ENCODE results near the gene ZACN. TPM values are rescaled to one million over a fixed set of nuclear protein-coding genes. Genes with fewer than 3 reads are reported as not detected.
"Not testable (repeated sequence)": the region's sequence is repeated elsewhere in the genome, so short reads cannot be mapped to it uniquely, and the experiment has no call there.

ZACN gene
- polyA plus RNA-seq, 4 donors: 0.87 to 21.6 (median 2.0) TPM

DNA sequence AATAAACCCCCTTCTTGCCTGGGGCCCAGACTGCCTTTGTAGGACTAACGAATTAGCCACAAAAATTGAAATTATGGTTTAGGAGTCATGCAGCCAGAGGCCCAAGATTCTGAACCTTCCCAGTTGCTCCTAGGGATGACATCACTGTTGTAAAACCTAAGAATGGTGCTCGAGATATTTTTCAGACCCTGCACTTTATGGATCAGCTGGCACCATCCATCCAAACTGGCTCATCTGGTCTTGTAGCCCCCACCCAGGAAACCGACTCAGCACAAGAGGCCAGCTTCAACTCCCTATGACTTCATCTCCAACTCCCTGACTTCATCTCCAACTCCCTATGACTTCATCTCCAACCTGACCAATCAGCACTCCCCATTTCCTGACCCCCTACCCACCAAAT is 40.9 kb upstream of the ZACN start:
- H3K27ac ChIP-seq (ENCODE audit: low read depth in 1 of 3, low read length in 2 of 3): no peak overlapping the region
- H3K36me3 ChIP-seq (ENCODE audit: control insufficient read depth in 3 of 3, insufficient read depth in 2 of 3, low read depth in 1 of 3, low read length in 3 of 3): peaks cover 21 to 62% (median 36%) of the 10 kb centered on the region in 3 donors

DNA sequence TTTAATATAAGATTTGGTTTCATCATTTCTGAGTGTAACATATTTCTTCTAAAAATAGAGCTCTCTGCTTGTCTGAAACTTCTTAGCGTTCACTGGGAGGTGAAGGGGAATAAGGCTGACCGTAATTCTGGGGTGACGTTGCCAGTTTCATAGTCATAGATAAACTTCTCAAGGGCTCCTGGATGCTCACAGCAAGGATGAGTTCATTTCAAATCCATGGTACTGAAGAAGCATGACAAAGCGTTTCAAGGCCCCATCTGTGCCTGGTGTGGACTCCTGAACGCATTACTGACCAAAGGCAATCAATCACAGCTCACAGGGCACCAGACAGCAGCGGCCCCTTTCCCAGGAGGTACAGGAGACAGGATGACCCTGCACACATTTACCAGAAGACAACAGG is 39.9 kb upstream of the ZACN start:
- no peak overlapping the region for H3K27ac ChIP-seq (ENCODE audit: low read depth in 1 of 3, low read length in 2 of 3)
- H3K36me3 ChIP-seq (ENCODE audit: control insufficient read depth in 3 of 3, insufficient read depth in 2 of 3, low read depth in 1 of 3, low read length in 3 of 3): peaks cover 26 to 73% (median 41%) of the 10 kb centered on the region in 3 donors
- no peaks in the 10 kb centered on the region for H3K27me3 ChIP-seq (ENCODE audit: control insufficient read depth in 3 of 3, insufficient read depth in 3 of 3, low read length in 3 of 3)
- no peak for DNase-seq
- WGBS, 3 donors: 79 to 85% (median 84%) methylated on average over 6 of the region's 6 CpGs
- FAIRE-seq: no peak
- H3K9me3 ChIP-seq (ENCODE audit: control insufficient read depth in 2 of 2, insufficient read depth in 1 of 2, low read depth in 1 of 2, low read length in 1 of 2): no peaks in the 10 kb centered on the region
- H3K4me1 ChIP-seq (ENCODE audit: control insufficient read depth in 3 of 3, insufficient read depth in 2 of 3, low read depth in 1 of 3, low read length in 2 of 3): peaks cover 0 to 9% (median 0%) of the 10 kb centered on the region in 3 donors
- no peak overlapping the region for H3K4me3 ChIP-seq (ENCODE audit: low read depth in 1 of 3, low read length in 3 of 3)

More for the DNA sequence above, 40.9 kb upstream of the ZACN start:
- Histone ChIP-seq H3K27me3 (ENCODE audit: control insufficient read depth in 3 of 3, insufficient read depth in 3 of 3, low read length in 3 of 3) (no peaks in the 10 kb centered on the region), H3K9me3 (ENCODE audit: control insufficient read depth in 2 of 2, insufficient read depth in 1 of 2, low read depth in 1 of 2, low read length in 1 of 2) (peaks cover 0 to 1% of the 10 kb centered on the region in 2 donors), H3K4me3 (ENCODE audit: low read depth in 1 of 3, low read length in 3 of 3) (no peak overlapping the region), H3K4me1 (ENCODE audit: control insufficient read depth in 3 of 3, insufficient read depth in 2 of 3, low read depth in 1 of 3, low read length in 2 of 3) (peaks cover 0 to 10% (median 0%) of the 10 kb centered on the region in 3 donors)
- 63 to 74% (median 68%) methylated on average over 3 of the region's 3 CpGs for WGBS, 3 donors
- FAIRE-seq (no peak), DNase-seq (no peak)

DNA sequence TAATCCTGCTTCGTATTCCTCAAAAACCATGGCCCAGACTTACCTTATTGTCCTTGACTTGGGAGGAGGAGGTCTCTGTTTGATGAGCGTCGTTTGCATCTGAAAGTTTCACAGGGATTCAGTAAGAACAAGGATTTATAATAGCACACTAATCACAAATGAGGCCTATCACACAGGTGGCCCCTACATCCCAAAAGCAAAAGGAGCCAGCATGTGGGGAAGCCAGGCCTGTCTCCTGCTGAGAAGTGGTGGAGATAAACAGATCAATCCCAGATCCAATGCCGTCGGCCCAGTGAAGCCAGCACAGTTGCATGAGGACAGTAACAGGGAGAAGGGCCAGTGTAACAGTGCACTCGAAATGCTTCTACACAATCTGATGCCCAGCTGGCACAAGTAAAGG is 38.6 kb upstream of the ZACN start:
- no peaks in the 10 kb centered on the region for H3K27me3 ChIP-seq (ENCODE audit: control insufficient read depth in 3 of 3, insufficient read depth in 3 of 3, low read length in 3 of 3)
- H3K36me3 ChIP-seq (ENCODE audit: control insufficient read depth in 3 of 3, insufficient read depth in 2 of 3, low read depth in 1 of 3, low read length in 3 of 3): peaks cover 33 to 84% (median 42%) of the 10 kb centered on the region in 3 donors
- H3K27ac ChIP-seq (ENCODE audit: low read depth in 1 of 3, low read length in 2 of 3): no peak overlapping the region
- DNase-seq (no peak), FAIRE-seq (no peak)
- H3K4me1 ChIP-seq (ENCODE audit: control insufficient read depth in 3 of 3, insufficient read depth in 2 of 3, low read depth in 1 of 3, low read length in 2 of 3): peaks cover 0 to 9% (median 0%) of the 10 kb centered on the region in 3 donors
- WGBS, 3 donors: 80 to 83% (median 83%) methylated on average over 6 of the region's 6 CpGs
- H3K9me3 ChIP-seq (ENCODE audit: control insufficient read depth in 2 of 2, insufficient read depth in 1 of 2, low read depth in 1 of 2, low read length in 1 of 2): no peaks in the 10 kb centered on the region
- H3K4me3 ChIP-seq (ENCODE audit: low read depth in 1 of 3, low read length in 3 of 3): no peak overlapping the region

DNA sequence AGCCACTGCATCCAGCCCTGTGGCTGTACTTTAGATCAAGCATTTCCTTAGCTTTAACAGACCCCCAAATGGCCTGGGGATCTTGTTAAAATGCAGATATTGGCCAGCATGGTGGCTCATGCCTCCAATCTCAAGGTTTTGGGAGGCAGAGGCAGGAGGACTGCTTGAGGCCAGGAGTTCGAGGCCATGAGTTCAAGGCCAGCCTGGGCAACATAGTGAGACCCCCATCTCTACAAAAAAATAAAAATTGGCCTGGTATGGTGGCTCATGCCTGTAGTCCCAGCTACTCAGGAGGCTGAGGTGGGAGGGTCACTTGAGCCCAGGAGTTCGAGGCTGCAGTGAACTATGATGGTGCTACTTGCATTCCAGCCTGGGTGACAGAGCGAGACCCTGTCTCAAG is 36.1 kb upstream of the ZACN start:
- 94 to 98% (median 97%) methylated on average over 3 of the region's 3 CpGs for WGBS, 3 donors
- H3K4me1 ChIP-seq (ENCODE audit: control insufficient read depth in 3 of 3, insufficient read depth in 2 of 3, low read depth in 1 of 3, low read length in 2 of 3); DNase-seq; H3K4me3 ChIP-seq (ENCODE audit: low read depth in 1 of 3, low read length in 3 of 3); H3K9me3 ChIP-seq (ENCODE audit: control insufficient read depth in 2 of 2, insufficient read depth in 1 of 2, low read depth in 1 of 2, low read length in 1 of 2); H3K27ac ChIP-seq (ENCODE audit: low read depth in 1 of 3, low read length in 2 of 3); H3K27me3 ChIP-seq (ENCODE audit: control insufficient read depth in 3 of 3, insufficient read depth in 3 of 3, low read length in 3 of 3); FAIRE-seq: not testable (repeated sequence)
- peaks cover 44 to 94% (median 46%) of the 10 kb centered on the region in 3 donors for H3K36me3 ChIP-seq (ENCODE audit: control insufficient read depth in 3 of 3, insufficient read depth in 2 of 3, low read depth in 1 of 3, low read length in 3 of 3)

DNA sequence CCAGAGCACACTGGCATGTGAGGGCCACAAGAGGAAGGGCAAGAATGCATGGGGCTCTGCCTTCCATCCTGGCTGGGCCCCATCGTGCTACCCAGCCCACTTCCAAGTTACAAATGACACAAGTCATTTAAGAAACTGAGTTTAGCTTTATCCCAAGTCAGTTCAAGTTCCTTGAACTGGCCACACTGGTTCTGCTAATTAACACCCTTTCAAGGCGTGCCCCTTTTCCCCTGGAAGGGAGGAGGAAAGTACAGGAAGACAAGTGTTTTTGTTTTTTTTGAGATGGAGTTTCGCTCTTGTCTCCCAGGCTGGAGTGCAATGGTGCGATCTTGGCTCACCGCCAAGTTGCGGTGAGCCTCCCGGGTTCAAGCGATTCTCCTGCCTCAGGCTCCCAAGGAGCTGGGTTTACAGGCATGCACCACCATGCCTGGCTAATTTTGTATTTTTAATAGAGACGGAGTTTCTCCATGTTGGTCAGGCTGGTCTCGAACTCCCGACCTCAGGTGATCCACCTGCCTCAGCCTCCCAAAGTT is 34.4 kb upstream of the ZACN start:
- H3K4me3 ChIP-seq (ENCODE audit: low read depth in 1 of 3, low read length in 3 of 3); H3K4me1 ChIP-seq (ENCODE audit: control insufficient read depth in 3 of 3, insufficient read depth in 2 of 3, low read depth in 1 of 3, low read length in 2 of 3); H3K27me3 ChIP-seq (ENCODE audit: control insufficient read depth in 3 of 3, insufficient read depth in 3 of 3, low read length in 3 of 3); FAIRE-seq; H3K27ac ChIP-seq (ENCODE audit: low read depth in 1 of 3, low read length in 2 of 3); H3K9me3 ChIP-seq (ENCODE audit: control insufficient read depth in 2 of 2, insufficient read depth in 1 of 2, low read depth in 1 of 2, low read length in 1 of 2); DNase-seq: not testable (repeated sequence)
- H3K36me3 ChIP-seq (ENCODE audit: control insufficient read depth in 3 of 3, insufficient read depth in 2 of 3, low read depth in 1 of 3, low read length in 3 of 3): peaks cover 42 to 92% (median 50%) of the 10 kb centered on the region in 3 donors
- WGBS, 3 donors: 87 to 88% (median 87%) methylated on average over 11 of the region's 11 CpGs

DNA sequence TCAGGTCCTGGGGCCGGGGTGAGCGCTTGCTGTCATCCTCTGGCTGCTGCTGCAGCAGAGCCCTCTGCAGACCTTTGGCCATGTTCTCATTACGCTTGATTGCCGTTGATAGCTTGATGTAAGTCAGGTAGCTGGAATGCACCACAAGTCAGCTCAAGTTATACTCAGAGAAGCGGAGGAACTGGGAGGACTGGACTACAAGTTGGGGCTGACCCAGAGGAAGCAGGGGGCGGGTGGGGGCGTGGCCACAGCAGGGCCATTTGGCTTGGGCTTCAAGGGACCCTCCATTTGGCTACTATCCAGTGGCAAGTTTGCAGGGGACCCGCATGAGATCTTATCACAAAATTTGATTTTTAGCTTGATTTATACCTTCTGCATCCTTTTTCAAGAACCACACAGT is 32.9 kb upstream of the ZACN start:
- H3K4me1 ChIP-seq (ENCODE audit: control insufficient read depth in 3 of 3, insufficient read depth in 2 of 3, low read depth in 1 of 3, low read length in 2 of 3): peaks cover 0 to 15% (median 0%) of the 10 kb centered on the region in 3 donors
- H3K4me3 ChIP-seq (ENCODE audit: low read depth in 1 of 3, low read length in 3 of 3): no peak overlapping the region
- no peaks in the 10 kb centered on the region for H3K9me3 ChIP-seq (ENCODE audit: control insufficient read depth in 2 of 2, insufficient read depth in 1 of 2, low read depth in 1 of 2, low read length in 1 of 2)
- H3K27ac ChIP-seq (ENCODE audit: low read depth in 1 of 3, low read length in 2 of 3): no peak overlapping the region
- no peak for FAIRE-seq
- peaks cover 34 to 90% (median 48%) of the 10 kb centered on the region in 3 donors for H3K36me3 ChIP-seq (ENCODE audit: control insufficient read depth in 3 of 3, insufficient read depth in 2 of 3, low read depth in 1 of 3, low read length in 3 of 3)
- H3K27me3 ChIP-seq (ENCODE audit: control insufficient read depth in 3 of 3, insufficient read depth in 3 of 3, low read length in 3 of 3): no peaks in the 10 kb centered on the region
- 87 to 92% (median 90%) methylated on average over 8 of the region's 8 CpGs for WGBS, 3 donors
- DNase-seq: no peak

DNA sequence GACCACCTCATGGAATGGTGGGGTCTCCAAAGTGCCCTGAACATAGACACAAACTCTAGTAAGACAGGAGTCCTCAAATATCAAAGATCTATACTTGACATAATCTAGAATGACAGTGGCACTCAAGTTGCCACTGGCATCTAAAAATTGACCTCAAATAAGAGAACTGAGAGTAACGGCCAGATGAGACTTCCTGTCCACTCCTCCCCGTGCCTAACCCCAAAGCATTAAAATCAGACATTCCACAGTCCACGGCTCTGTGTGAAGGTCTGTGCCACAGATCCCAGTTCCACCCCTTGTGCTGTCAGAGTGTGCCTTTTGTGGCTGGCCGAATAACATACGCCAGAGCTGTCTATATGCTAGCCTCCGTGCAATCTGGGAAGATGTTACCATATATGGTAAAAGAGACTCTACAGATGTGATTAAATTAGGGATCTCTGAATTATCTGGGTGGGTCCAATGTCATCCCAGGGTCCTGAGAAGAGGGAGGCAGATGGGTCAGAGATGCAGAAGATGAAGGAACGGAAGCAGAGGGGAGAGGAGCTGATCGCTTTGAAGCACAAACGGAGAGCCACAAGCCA is 30.9 kb upstream of the ZACN start:
- DNase-seq (no peak), FAIRE-seq (no peak)
- Histone ChIP-seq H3K9me3 (ENCODE audit: control insufficient read depth in 2 of 2, insufficient read depth in 1 of 2, low read depth in 1 of 2, low read length in 1 of 2) (no peaks in the 10 kb centered on the region), H3K4me1 (ENCODE audit: control insufficient read depth in 3 of 3, insufficient read depth in 2 of 3, low read depth in 1 of 3, low read length in 2 of 3) (peaks cover 0 to 18% (median 0%) of the 10 kb centered on the region in 3 donors), H3K27ac (ENCODE audit: low read depth in 1 of 3, low read length in 2 of 3) (no peak overlapping the region), H3K4me3 (ENCODE audit: low read depth in 1 of 3, low read length in 3 of 3) (no peak overlapping the region), H3K36me3 (ENCODE audit: control insufficient read depth in 3 of 3, insufficient read depth in 2 of 3, low read depth in 1 of 3, low read length in 3 of 3) (peaks cover 23 to 79% (median 34%) of the 10 kb centered on the region in 3 donors), H3K27me3 (ENCODE audit: control insufficient read depth in 3 of 3, insufficient read depth in 3 of 3, low read length in 3 of 3) (no peaks in the 10 kb centered on the region)
- 83 to 88% (median 87%) methylated on average over 9 of the region's 9 CpGs for WGBS, 3 donors

DNA sequence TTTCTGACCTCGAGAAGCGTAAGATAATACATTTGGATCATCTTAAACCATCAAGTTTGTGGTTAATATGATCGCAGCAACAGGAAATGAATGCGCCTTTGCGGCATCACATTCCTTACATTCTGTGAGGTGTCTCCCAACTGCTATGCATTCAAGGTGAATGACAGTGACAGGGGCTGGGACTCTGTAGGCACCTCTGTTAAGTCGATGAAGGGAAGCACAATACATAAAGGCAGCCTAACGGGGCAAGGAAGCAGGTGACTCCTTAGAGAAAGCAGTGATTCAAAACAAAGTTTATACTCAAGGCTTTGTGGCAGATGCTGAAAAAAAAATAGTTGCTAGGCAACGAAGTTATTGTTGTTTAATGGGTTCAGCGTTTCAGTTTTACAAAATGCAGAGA is 30.3 kb upstream of the ZACN start:
- H3K9me3 ChIP-seq (ENCODE audit: control insufficient read depth in 2 of 2, insufficient read depth in 1 of 2, low read depth in 1 of 2, low read length in 1 of 2): no peaks in the 10 kb centered on the region
- whole genome bisulfite sequencing, 3 donors: 79 to 81% (median 80%) methylated on average over 9 of the region's 9 CpGs
- no peak for DNase-seq
- H3K27me3 ChIP-seq (ENCODE audit: control insufficient read depth in 3 of 3, insufficient read depth in 3 of 3, low read length in 3 of 3): no peaks in the 10 kb centered on the region
- FAIRE-seq: no peak
- H3K36me3 ChIP-seq (ENCODE audit: control insufficient read depth in 3 of 3, insufficient read depth in 2 of 3, low read depth in 1 of 3, low read length in 3 of 3): peaks cover 24 to 78% (median 32%) of the 10 kb centered on the region in 3 donors
- H3K4me1 ChIP-seq (ENCODE audit: control insufficient read depth in 3 of 3, insufficient read depth in 2 of 3, low read depth in 1 of 3, low read length in 2 of 3): peaks cover 0 to 22% (median 0%) of the 10 kb centered on the region in 3 donors
- H3K27ac ChIP-seq (ENCODE audit: low read depth in 1 of 3, low read length in 2 of 3): no peak overlapping the region
- H3K4me3 ChIP-seq (ENCODE audit: low read depth in 1 of 3, low read length in 3 of 3): no peak overlapping the region

Data from small intestine (tissue), 7 donors.